GM10248 (cell line): ENCODE data around the gene MAPK10.
"Not testable (repeated sequence)": the region's sequence is repeated elsewhere in the genome, so short reads cannot be mapped to it uniquely, and the experiment has no call there.

Source experiments
- CTCF ChIA-PET: fragments of 300-600 bp; sonication (Branson Sonifier 250); formaldehyde crosslinking; extraction: SDS; loops from one replicate; lab custom pipeline; 2021; ENCODE audit warnings: antibody characterized with exemption; lab: Yijun Ruan, JAX
- POLR2A ChIA-PET: fragments of 350-650 bp; sonication (Branson Sonifier 250); formaldehyde crosslinking; extraction: SDS; loops from one replicate; lab custom pipeline; 2020; ENCODE audit warnings: antibody characterized with exemption; lab: Yijun Ruan, JAX
- DNase-seq: peaks from one replicate; pipeline ENCODE4 v3.0.0; 2012; ENCODE audit errors: extremely low spot score
- CTCF ChIP-seq: IDR thresholded peaks from 2 replicates; pipeline ENCODE4 v1.5.1; 2012; ENCODE audit warnings: mild to moderate bottlenecking, low read depth; ENCODE audit errors: extremely low read depth, missing control alignments, control extremely low read depth

Gene MAPK10

GRCh38 chr4:86185659-86186058 lies 174.2 kb downstream of the MAPK10 start:
- no peak for TF ChIP-seq CTCF
- DNase-seq: no peak
- ChIA-PET POLR2A (no interaction called here), CTCF (no interaction called here)

DNA sequence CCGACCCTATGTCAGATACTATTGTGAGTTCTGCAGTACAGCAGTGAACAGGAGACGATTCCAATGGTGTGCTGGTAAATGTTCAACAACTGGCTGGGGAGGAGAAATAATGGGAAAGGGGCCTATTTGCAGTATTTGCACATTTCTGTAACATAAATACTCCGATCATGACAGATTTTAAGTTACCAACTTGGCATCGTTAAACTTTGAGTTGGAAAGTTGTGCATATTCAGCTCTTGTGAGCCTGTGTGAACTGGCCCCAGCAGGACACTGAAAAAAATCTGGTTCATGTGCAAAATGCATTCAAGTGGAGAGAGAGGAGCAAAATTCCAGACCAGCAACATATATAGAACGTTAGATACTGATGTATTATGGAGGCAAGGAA lies 175.0 kb downstream of the MAPK10 start:
- TF ChIP-seq CTCF: no peak
- no peak for DNase-seq
- POLR2A ChIA-PET: no interaction called here
- CTCF ChIA-PET: no interaction called here

- POLR2A ChIA-PET: no interaction called here
- DNase-seq: no peak
Measured at GRCh38 chr4:86184216-86184900, 175.5 kb downstream of the MAPK10 start.

GRCh38 chr4:86181585-86181984 lies 178.3 kb downstream of the MAPK10 start:
- no peak for TF ChIP-seq CTCF
- POLR2A ChIA-PET: no interaction called here
- CTCF ChIA-PET: no interaction called here
- no peak for DNase-seq

More at GRCh38 chr4:86184216-86184900, 175.5 kb downstream of the MAPK10 start:
- no peak for TF ChIP-seq CTCF
- CTCF ChIA-PET: no interaction called here

DNA sequence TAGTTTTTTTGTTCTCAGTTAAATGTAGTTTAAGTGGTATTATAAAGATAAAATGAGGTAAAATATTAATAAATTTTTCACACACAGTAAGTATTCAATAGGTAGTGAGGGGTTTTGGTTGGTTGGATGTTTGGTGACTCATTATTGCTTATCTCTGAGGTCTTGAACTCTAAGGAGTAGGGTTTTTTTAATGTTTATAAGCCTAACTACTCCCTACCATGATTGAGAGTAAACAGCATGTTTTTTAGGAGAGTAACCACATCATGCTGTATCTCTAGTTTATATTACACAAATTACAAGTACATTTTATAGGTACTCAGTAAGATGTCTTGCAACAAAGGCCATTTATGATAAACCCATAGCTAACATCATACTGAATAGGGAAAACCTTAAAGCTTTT lies 181.6 kb downstream of the MAPK10 start:
- TF ChIP-seq CTCF: no peak
- ChIA-PET CTCF (no interaction called here), POLR2A (no interaction called here)
- DNase-seq: no peak

GRCh38 chr4:86174506-86174905 lies 185.3 kb downstream of the MAPK10 start:
- no peak for TF ChIP-seq CTCF
- DNase-seq: no peak
- CTCF ChIA-PET: no interaction called here
- POLR2A ChIA-PET: no interaction called here

GRCh38 chr4:86168335-86168734 lies 191.5 kb downstream of the MAPK10 start:
- DNase-seq, POLR2A ChIA-PET, CTCF ChIA-PET: not testable (repeated sequence)
